PC-9 (cell line): ENCODE data around the gene GSN.

ENCODE experiments used
- CTCF ChIP-seq: fragments of 200-600 bp; sonication (generic); conservative IDR thresholded peaks from 2 replicates; pipeline ENCODE4 v1.6.1; 2017; ENCODE audit warnings: mixed run types, antibody characterized with exemption, mild to moderate bottlenecking, moderate library complexity
- EZH2 ChIP-seq: fragments of 200-600 bp; sonication (generic); IDR thresholded peaks from 2 replicates; pipeline ENCODE4 v1.8.0; 2017; ENCODE audit warnings: antibody characterized with exemption, low read depth

GRCh38 chr9:121368138-121368522 is 100.2 kb downstream of the GSN start:
- TF ChIP-seq CTCF (no peak), EZH2 (no peak)
